Fibroblast of lung (primary cell): ENCODE measurements around the gene BMERB1. TPM values are rescaled to one million over a fixed set of nuclear protein-coding genes. Genes with fewer than 3 reads are reported as not detected.

Experiments
- DNase-seq, 2 donors: peaks; one replicate each; pipeline versions ENCODE4 v3.0.0 to v3.0.0-alpha.2; 2010; ENCODE audit warnings: low read depth in 2 of 2
- H2AFZ ChIP-seq: 2 replicates; pipeline ENCODE4 v1.5.1; 2012; ENCODE audit warnings: low read length, control low read depth, inconsistent platforms
- H3K27ac ChIP-seq: 2 replicates; pipeline ENCODE4 v1.5.1; 2011; ENCODE audit warnings: low read length, control low read depth; ENCODE audit not compliant: insufficient read depth
- H3K27me3 ChIP-seq: 2 replicates; pipeline ENCODE4 v1.5.1; 2011; ENCODE audit warnings: mild to moderate bottlenecking, low read length; ENCODE audit not compliant: control insufficient read depth, insufficient read depth
- H3K36me3 ChIP-seq: 2 replicates; pipeline ENCODE4 v1.5.1; 2011; ENCODE audit warnings: low read length; ENCODE audit not compliant: control insufficient read depth, insufficient read depth
- H3K4me1 ChIP-seq: 2 replicates; pipeline ENCODE4 v1.5.1; 2011; ENCODE audit warnings: low read length; ENCODE audit not compliant: control insufficient read depth, insufficient read depth; ENCODE audit errors: extremely low read depth
- H3K4me2 ChIP-seq: 2 replicates; pipeline ENCODE4 v1.5.1; 2011; ENCODE audit warnings: low read length, control low read depth; ENCODE audit not compliant: insufficient read depth; ENCODE audit errors: extremely low read depth
- H3K4me3 ChIP-seq, 4 experiments: fragments of 200-600 bp in 1 of 4; sonication (generic) in 1 of 4; replicated peaks in 1 of 4; 2 replicates each; pipeline ENCODE4 v1.5.1; 2011 to 2016; ENCODE audit warnings: low read length in 4 of 4, low read depth in 3 of 4, mild to moderate bottlenecking in 3 of 4, control low read depth in 2 of 4, inconsistent platforms in 1 of 4, mixed read lengths in 1 of 4; ENCODE audit not compliant: insufficient read depth in 1 of 4; ENCODE audit errors: control extremely low read depth in 1 of 4
- H3K79me2 ChIP-seq: 2 replicates; pipeline ENCODE4 v1.5.1; 2012; ENCODE audit warnings: mild to moderate bottlenecking, low read length, inconsistent platforms; ENCODE audit not compliant: control insufficient read depth, insufficient read depth
- H3K9ac ChIP-seq: 2 replicates; pipeline ENCODE4 v1.5.1; 2011; ENCODE audit warnings: mild to moderate bottlenecking, low read length, control low read depth; ENCODE audit not compliant: insufficient read depth
- H3K9me3 ChIP-seq: 2 replicates; pipeline ENCODE4 v1.5.1; 2012; ENCODE audit warnings: low read depth, low read length; ENCODE audit not compliant: control insufficient read depth, insufficient read depth
- H4K20me1 ChIP-seq: 2 replicates; pipeline ENCODE4 v1.5.1; 2011; ENCODE audit warnings: low read length; ENCODE audit not compliant: control insufficient read depth, insufficient read depth; ENCODE audit errors: extremely low read depth
- CTCF ChIP-seq, 2 donors: IDR thresholded peaks in 1 of 2; conservative IDR thresholded peaks in 1 of 2; 1 replicate in 1 of 2; 2 replicates in 1 of 2; pipeline ENCODE4 v1.5.1; 2011 to 2012; ENCODE audit warnings: low read length in 2 of 2, control low read depth in 1 of 2, inconsistent platforms in 1 of 2, low read depth in 1 of 2, mild to moderate bottlenecking in 1 of 2
- EZH2 ChIP-seq: IDR thresholded peaks from 2 replicates; pipeline ENCODE4 v1.5.1; 2012; ENCODE audit warnings: low read length, control low read depth, mild to moderate bottlenecking; ENCODE audit errors: missing control alignments
- polyA plus RNA-seq, 2 donors: library from polyadenylated mRNA; depleted of rRNA in 1 of 2; stranded (reverse) in 1 of 2; unstranded in 1 of 2; fragments of >200 nt; gene quantifications; 2 replicates each; pipeline ENCODE4 v1.2.1, GENCODE V29; 2011 to 2012; ENCODE audit warnings: missing spikeins in 1 of 2
- total RNA-seq: library from RNA; depleted of rRNA; stranded (reverse); fragments of >200 nt; gene quantifications from 2 replicates; pipeline ENCODE4 v1.2.1, GENCODE V29; 2014

The BMERB1 gene
- total and polyA plus RNA-seq, 2 donors (not counting 1 experiment from before 2014, with no cell fraction given): 39.1 to 46.0 TPM

GRCh38 chr16:15490123-15490711 lies 55.8 kb downstream of the BMERB1 start:
- Histone ChIP-seq H3K27me3 (no peaks in the 10 kb centered on the region), H3K36me3 (no peaks in the 10 kb centered on the region), H3K27ac (peak overlapping the region; percentile 69), H3K4me1 (peaks cover 22% of the 10 kb centered on the region), H3K4me3 (no peak overlapping the region), H3K79me2 (peaks cover 2% of the 10 kb centered on the region), H2AFZ (no peak overlapping the region), H3K9ac (no peak overlapping the region), H3K9me3 (no peaks in the 10 kb centered on the region), H3K4me2 (no peak overlapping the region), H4K20me1 (no peaks in the 10 kb centered on the region)
- TF ChIP-seq CTCF (conservative IDR thresholded peaks at IDR 0.05 in 1 of 2, IDR thresholded peaks at IDR 0.05 in 1 of 2; ENCODE audit: low read depth in 1 of 2, low read length in 2 of 2): no peak
- no peak for TF ChIP-seq EZH2
- no peak for DNase-seq

GRCh38 chr16:15491411-15491810 lies 57.0 kb downstream of the BMERB1 start:
- no peaks in the 10 kb centered on the region for H4K20me1 ChIP-seq
- no peak overlapping the region for H2AFZ ChIP-seq
- DNase-seq: no peak
- H3K27me3 ChIP-seq: no peaks in the 10 kb centered on the region
- peaks cover 6% of the 10 kb centered on the region for H3K79me2 ChIP-seq
- H3K9me3 ChIP-seq: no peaks in the 10 kb centered on the region
- no peaks in the 10 kb centered on the region for H3K36me3 ChIP-seq
- no peak overlapping the region for H3K4me3 ChIP-seq
- no peak overlapping the region for H3K9ac ChIP-seq
- TF ChIP-seq CTCF (conservative IDR thresholded peaks at IDR 0.05 in 1 of 2, IDR thresholded peaks at IDR 0.05 in 1 of 2; ENCODE audit: low read depth in 1 of 2, low read length in 2 of 2): no peak
- no peak for TF ChIP-seq EZH2
- H3K27ac ChIP-seq: no peak overlapping the region
- no peak overlapping the region for H3K4me2 ChIP-seq
- H3K4me1 ChIP-seq: peaks cover 22% of the 10 kb centered on the region

- no peak overlapping the region for H3K27ac ChIP-seq
- H3K4me1 ChIP-seq: peaks cover 22% of the 10 kb centered on the region
- H3K4me2 ChIP-seq: no peak overlapping the region
- TF ChIP-seq CTCF (conservative IDR thresholded peaks at IDR 0.05 in 1 of 2, IDR thresholded peaks at IDR 0.05 in 1 of 2; ENCODE audit: low read depth in 1 of 2, low read length in 2 of 2) (no peak), EZH2 (no peak)
- no peaks in the 10 kb centered on the region for H4K20me1 ChIP-seq
- H2AFZ ChIP-seq: no peak overlapping the region
- H3K79me2 ChIP-seq: peaks cover 9% of the 10 kb centered on the region
- H3K27me3 ChIP-seq: no peaks in the 10 kb centered on the region
- no peak overlapping the region for H3K4me3 ChIP-seq
- no peaks in the 10 kb centered on the region for H3K36me3 ChIP-seq
- no peaks in the 10 kb centered on the region for H3K9me3 ChIP-seq
- DNase-seq: no peak
- H3K9ac ChIP-seq: no peak overlapping the region
These were observed 57.8 kb downstream of the BMERB1 start for GRCh38 chr16:15492091-15492740.
